ENCODE data around the gene SNX24.
"Not testable (repeated sequence)": the region's sequence is repeated elsewhere in the genome, so short reads cannot be mapped to it uniquely, and the experiment has no call there.

SNX24 gene

GRCh38 chr5:122844910-122845228 lies 544 bp upstream of the SNX24 start:
- peak overlapping the region; percentile 79 for H3K27ac ChIP-seq (ENCODE audit: low read depth, low read length)
- H3K9me3 ChIP-seq (ENCODE audit: low read length): no peaks in the 10 kb centered on the region
- no peaks in the 10 kb centered on the region for H3K36me3 ChIP-seq (ENCODE audit: insufficient read depth, low read length)
- peaks cover 13% of the 10 kb centered on the region for H3K4me1 ChIP-seq (ENCODE audit: insufficient read depth, low read length)
- peak overlapping the region; percentile 92 to 97 for H3K4me3 ChIP-seq (ENCODE audit: low read depth in 1 of 2, low read length in 2 of 2)
- H3K9ac ChIP-seq (ENCODE audit: low read length): peak overlapping the region; percentile 66
- H3K27me3 ChIP-seq (ENCODE audit: control insufficient read depth in 1 of 2, insufficient read depth in 2 of 2, low read length in 2 of 2): no peaks in the 10 kb centered on the region

GRCh38 chr5:122846051-122846550 lies 688 bp downstream of the SNX24 start:
- H3K27me3 ChIP-seq (ENCODE audit: control insufficient read depth in 1 of 2, insufficient read depth in 2 of 2, low read length in 2 of 2): no peaks in the 10 kb centered on the region
- H3K27ac ChIP-seq (ENCODE audit: low read depth, low read length): peak overlapping the region; percentile 79
- H3K4me3 ChIP-seq (ENCODE audit: low read depth in 1 of 2, low read length in 2 of 2): peak overlapping the region; percentile 92 to 97
- no peaks in the 10 kb centered on the region for H3K9me3 ChIP-seq (ENCODE audit: low read length)
- H3K9ac ChIP-seq (ENCODE audit: low read length): no peak overlapping the region
- H3K36me3 ChIP-seq (ENCODE audit: insufficient read depth, low read length): no peaks in the 10 kb centered on the region
- H3K4me1 ChIP-seq (ENCODE audit: insufficient read depth, low read length): peaks cover 13% of the 10 kb centered on the region

- H3K4me1 ChIP-seq (ENCODE audit: insufficient read depth, low read length): peaks cover 13% of the 10 kb centered on the region
- H3K4me3 ChIP-seq (ENCODE audit: low read depth in 1 of 2, low read length in 2 of 2): no peak overlapping the region
- no peaks in the 10 kb centered on the region for H3K36me3 ChIP-seq (ENCODE audit: insufficient read depth, low read length)
- no peaks in the 10 kb centered on the region for H3K9me3 ChIP-seq (ENCODE audit: low read length)
- H3K9ac ChIP-seq (ENCODE audit: low read length): no peak overlapping the region
- H3K27me3 ChIP-seq (ENCODE audit: control insufficient read depth in 1 of 2, insufficient read depth in 2 of 2, low read length in 2 of 2): no peaks in the 10 kb centered on the region
- H3K27ac ChIP-seq (ENCODE audit: low read depth, low read length): no peak overlapping the region
These were observed 2.3 kb downstream of the SNX24 start for GRCh38 chr5:122847687-122848081.

- Histone ChIP-seq H3K27ac (ENCODE audit: low read depth, low read length) (no peak overlapping the region), H3K27me3 (ENCODE audit: control insufficient read depth in 1 of 2, insufficient read depth in 2 of 2, low read length in 2 of 2) (no peaks in the 10 kb centered on the region), H3K9ac (ENCODE audit: low read length) (no peak overlapping the region), H3K36me3 (ENCODE audit: insufficient read depth, low read length) (no peaks in the 10 kb centered on the region), H3K4me1 (ENCODE audit: insufficient read depth, low read length) (peaks cover 7% of the 10 kb centered on the region), H3K4me3 (ENCODE audit: low read depth in 1 of 2, low read length in 2 of 2) (no peak overlapping the region), H3K9me3 (ENCODE audit: low read length) (no peaks in the 10 kb centered on the region)
These were observed 4.4 kb downstream of the SNX24 start for GRCh38 chr5:122849771-122850170.

- not testable (repeated sequence) for H3K4me1 ChIP-seq (ENCODE audit: insufficient read depth, low read length); H3K4me3 ChIP-seq (ENCODE audit: low read depth in 1 of 2, low read length in 2 of 2); H3K27ac ChIP-seq (ENCODE audit: low read depth, low read length); H3K27me3 ChIP-seq (ENCODE audit: control insufficient read depth in 1 of 2, insufficient read depth in 2 of 2, low read length in 2 of 2); H3K9ac ChIP-seq (ENCODE audit: low read length); H3K36me3 ChIP-seq (ENCODE audit: insufficient read depth, low read length); H3K9me3 ChIP-seq (ENCODE audit: low read length)
These were observed 12.1 kb downstream of the SNX24 start for GRCh38 chr5:122857538-122857937.

DNA sequence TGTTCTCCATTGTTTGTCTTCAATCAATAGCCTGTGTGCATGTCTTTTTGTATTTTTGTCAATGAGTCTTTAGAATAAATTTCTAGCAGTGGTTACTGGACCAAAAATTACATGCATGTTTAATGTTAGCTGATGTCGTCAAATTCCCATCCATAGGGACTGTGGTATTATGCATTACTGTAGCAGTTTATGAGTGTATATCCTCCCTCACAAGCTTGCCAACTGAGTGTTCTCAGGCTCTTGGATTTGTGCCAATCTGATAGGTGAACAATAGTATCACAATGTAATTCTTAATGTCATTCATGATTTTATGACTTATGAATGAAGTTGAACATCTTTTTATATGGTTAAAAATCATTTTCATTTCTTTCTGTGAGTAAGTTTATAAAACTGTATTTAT lies 13.0 kb downstream of the SNX24 start:
- H3K4me1 ChIP-seq (ENCODE audit: insufficient read depth, low read length): no peaks in the 10 kb centered on the region
- no peaks in the 10 kb centered on the region for H3K36me3 ChIP-seq (ENCODE audit: insufficient read depth, low read length)
- H3K9me3 ChIP-seq (ENCODE audit: low read length): no peaks in the 10 kb centered on the region
- no peak overlapping the region for H3K27ac ChIP-seq (ENCODE audit: low read depth, low read length)
- no peak overlapping the region for H3K9ac ChIP-seq (ENCODE audit: low read length)
- no peak overlapping the region for H3K4me3 ChIP-seq (ENCODE audit: low read depth in 1 of 2, low read length in 2 of 2)
- no peaks in the 10 kb centered on the region for H3K27me3 ChIP-seq (ENCODE audit: control insufficient read depth in 1 of 2, insufficient read depth in 2 of 2, low read length in 2 of 2)

DNA sequence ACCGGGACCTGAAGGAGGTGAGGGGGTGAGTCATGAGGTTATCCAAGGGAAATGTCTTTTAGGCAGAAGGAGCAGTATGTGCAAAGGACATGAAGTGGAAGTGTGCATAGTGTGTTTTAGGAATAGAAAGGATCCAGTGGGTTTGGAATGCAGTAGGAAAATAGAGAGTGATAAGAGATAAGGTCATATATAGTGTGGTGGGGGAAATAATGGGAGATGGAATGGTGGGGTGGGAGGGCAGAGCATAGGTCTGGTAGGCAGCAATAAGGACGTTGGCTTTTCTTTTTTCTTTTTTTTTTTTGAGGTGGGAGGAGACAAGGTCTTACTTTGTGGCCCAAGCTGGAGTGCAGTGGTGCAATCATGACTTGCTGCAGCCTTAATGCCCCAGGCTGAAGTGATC lies 17.8 kb downstream of the SNX24 start:
- Histone ChIP-seq H3K36me3 (ENCODE audit: insufficient read depth, low read length) (no peaks in the 10 kb centered on the region), H3K9ac (ENCODE audit: low read length) (no peak overlapping the region), H3K27ac (ENCODE audit: low read depth, low read length) (no peak overlapping the region), H3K9me3 (ENCODE audit: low read length) (no peaks in the 10 kb centered on the region), H3K4me1 (ENCODE audit: insufficient read depth, low read length) (no peaks in the 10 kb centered on the region), H3K27me3 (ENCODE audit: control insufficient read depth in 1 of 2, insufficient read depth in 2 of 2, low read length in 2 of 2) (no peaks in the 10 kb centered on the region), H3K4me3 (ENCODE audit: low read depth in 1 of 2, low read length in 2 of 2) (no peak overlapping the region)

GRCh38 chr5:122863721-122864120 lies 18.3 kb downstream of the SNX24 start:
- Histone ChIP-seq H3K27ac (ENCODE audit: low read depth, low read length) (no peak overlapping the region), H3K4me3 (ENCODE audit: low read depth in 1 of 2, low read length in 2 of 2) (no peak overlapping the region), H3K9me3 (ENCODE audit: low read length) (no peaks in the 10 kb centered on the region), H3K4me1 (ENCODE audit: insufficient read depth, low read length) (no peaks in the 10 kb centered on the region), H3K9ac (ENCODE audit: low read length) (no peak overlapping the region), H3K36me3 (ENCODE audit: insufficient read depth, low read length) (no peaks in the 10 kb centered on the region), H3K27me3 (ENCODE audit: control insufficient read depth in 1 of 2, insufficient read depth in 2 of 2, low read length in 2 of 2) (no peaks in the 10 kb centered on the region)

- Histone ChIP-seq H3K4me3 (ENCODE audit: low read depth in 1 of 2, low read length in 2 of 2) (no peak overlapping the region), H3K27ac (ENCODE audit: low read depth, low read length) (no peak overlapping the region), H3K4me1 (ENCODE audit: insufficient read depth, low read length) (no peaks in the 10 kb centered on the region), H3K9ac (ENCODE audit: low read length) (no peak overlapping the region), H3K36me3 (ENCODE audit: insufficient read depth, low read length) (no peaks in the 10 kb centered on the region), H3K27me3 (ENCODE audit: control insufficient read depth in 1 of 2, insufficient read depth in 2 of 2, low read length in 2 of 2) (no peaks in the 10 kb centered on the region), H3K9me3 (ENCODE audit: low read length) (no peaks in the 10 kb centered on the region)
These were observed 19.0 kb downstream of the SNX24 start for GRCh38 chr5:122864400-122864799.

- no peaks in the 10 kb centered on the region for H3K4me1 ChIP-seq (ENCODE audit: insufficient read depth, low read length)
- H3K36me3 ChIP-seq (ENCODE audit: insufficient read depth, low read length): no peaks in the 10 kb centered on the region
- no peak overlapping the region for H3K4me3 ChIP-seq (ENCODE audit: low read depth in 1 of 2, low read length in 2 of 2)
- H3K9me3 ChIP-seq (ENCODE audit: low read length): no peaks in the 10 kb centered on the region
- no peaks in the 10 kb centered on the region for H3K27me3 ChIP-seq (ENCODE audit: control insufficient read depth in 1 of 2, insufficient read depth in 2 of 2, low read length in 2 of 2)
- H3K9ac ChIP-seq (ENCODE audit: low read length): no peak overlapping the region
- no peak overlapping the region for H3K27ac ChIP-seq (ENCODE audit: low read depth, low read length)
These were observed 19.4 kb downstream of the SNX24 start for GRCh38 chr5:122864842-122865241.

DNA sequence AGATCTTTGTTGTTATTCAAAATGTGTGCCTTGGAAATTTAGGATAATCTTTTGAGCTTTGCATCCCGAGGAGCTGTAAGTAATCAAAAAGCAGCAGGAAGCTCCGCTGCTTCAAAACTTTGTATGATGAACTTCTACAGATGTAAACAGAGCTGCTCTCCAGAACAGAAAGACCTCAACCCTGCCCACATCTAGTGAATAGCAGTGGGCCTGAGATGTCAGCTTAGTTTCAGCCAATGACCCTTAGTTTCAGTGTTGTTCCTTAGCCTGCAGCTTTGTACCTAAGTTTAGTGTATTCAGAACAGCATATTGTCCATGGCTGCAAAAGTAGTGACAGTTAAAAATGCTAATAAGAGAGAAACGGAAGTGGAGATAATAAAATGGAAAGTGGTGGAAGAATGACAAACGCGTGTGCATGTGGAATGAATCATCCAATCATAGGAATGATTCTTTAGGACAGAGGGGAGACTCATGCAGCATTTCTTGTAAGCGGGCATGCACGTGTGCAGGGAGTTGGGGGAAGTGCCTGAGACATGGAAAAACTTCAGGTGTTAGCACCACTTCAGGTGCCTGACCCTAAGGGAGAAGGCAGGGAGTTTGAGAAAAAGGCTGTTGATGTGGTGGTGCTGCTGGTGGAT lies 24.9 kb downstream of the SNX24 start:
- Histone ChIP-seq H3K4me3 (ENCODE audit: low read depth in 1 of 2, low read length in 2 of 2) (no peak overlapping the region), H3K9ac (ENCODE audit: low read length) (no peak overlapping the region), H3K27ac (ENCODE audit: low read depth, low read length) (no peak overlapping the region), H3K36me3 (ENCODE audit: insufficient read depth, low read length) (no peaks in the 10 kb centered on the region), H3K4me1 (ENCODE audit: insufficient read depth, low read length) (peaks cover 7% of the 10 kb centered on the region), H3K9me3 (ENCODE audit: low read length) (no peaks in the 10 kb centered on the region), H3K27me3 (ENCODE audit: control insufficient read depth in 1 of 2, insufficient read depth in 2 of 2, low read length in 2 of 2) (no peaks in the 10 kb centered on the region)

DNA sequence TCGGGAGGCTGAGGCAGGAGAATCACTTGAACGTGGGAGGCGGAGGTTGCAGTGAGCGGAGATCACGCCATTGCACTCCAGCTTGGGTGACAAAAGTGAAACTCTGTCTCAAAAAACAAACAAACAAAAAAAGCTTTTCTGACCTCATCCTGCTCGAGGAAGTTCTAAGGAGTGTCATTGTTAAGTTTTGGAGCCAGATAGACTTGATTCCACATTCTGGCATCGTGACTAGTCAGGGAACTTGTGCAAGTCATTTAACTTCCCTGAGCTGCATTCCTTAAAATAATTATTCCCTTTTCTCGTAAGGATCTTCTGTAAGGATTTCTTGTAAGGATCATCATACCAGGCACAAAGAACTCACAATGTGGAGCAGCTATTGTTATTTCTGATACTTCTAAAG lies 26.2 kb downstream of the SNX24 start:
- Histone ChIP-seq H3K4me1 (ENCODE audit: insufficient read depth, low read length) (peaks cover 7% of the 10 kb centered on the region), H3K36me3 (ENCODE audit: insufficient read depth, low read length) (no peaks in the 10 kb centered on the region), H3K9ac (ENCODE audit: low read length) (no peak overlapping the region), H3K27me3 (ENCODE audit: control insufficient read depth in 1 of 2, insufficient read depth in 2 of 2, low read length in 2 of 2) (no peaks in the 10 kb centered on the region), H3K4me3 (ENCODE audit: low read depth in 1 of 2, low read length in 2 of 2) (no peak overlapping the region), H3K27ac (ENCODE audit: low read depth, low read length) (no peak overlapping the region), H3K9me3 (ENCODE audit: low read length) (no peaks in the 10 kb centered on the region)
